Fibroblast of peridontal ligament (primary cell): ENCODE measurements around the gene HTRA2.

Source experiments
- DNase-seq: peaks from one replicate; pipeline ENCODE4 v3.0.0-alpha.2; 2010; ENCODE audit errors: extremely low read depth

HTRA2 gene

DNA sequence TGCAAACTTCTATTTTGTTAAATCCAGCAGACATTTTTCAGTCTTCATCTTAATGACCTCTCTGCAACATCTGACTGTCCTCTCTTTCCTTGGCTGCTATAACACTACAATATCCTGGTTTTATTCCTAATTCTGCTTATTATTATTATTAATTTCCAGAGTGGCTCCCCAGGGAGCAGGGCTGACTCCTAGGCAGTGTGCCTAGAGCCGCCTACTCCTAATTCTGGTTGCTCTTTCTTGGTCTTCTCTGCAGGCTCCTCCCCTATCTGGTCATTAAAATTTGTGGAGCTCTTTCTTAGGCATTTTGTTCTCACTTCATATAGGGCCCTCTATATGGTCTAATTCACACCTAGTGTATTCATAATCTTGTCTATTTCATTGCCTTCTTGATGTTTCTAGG lies 13.2 kb downstream of the HTRA2 start:
- no peak for DNase-seq

DNA sequence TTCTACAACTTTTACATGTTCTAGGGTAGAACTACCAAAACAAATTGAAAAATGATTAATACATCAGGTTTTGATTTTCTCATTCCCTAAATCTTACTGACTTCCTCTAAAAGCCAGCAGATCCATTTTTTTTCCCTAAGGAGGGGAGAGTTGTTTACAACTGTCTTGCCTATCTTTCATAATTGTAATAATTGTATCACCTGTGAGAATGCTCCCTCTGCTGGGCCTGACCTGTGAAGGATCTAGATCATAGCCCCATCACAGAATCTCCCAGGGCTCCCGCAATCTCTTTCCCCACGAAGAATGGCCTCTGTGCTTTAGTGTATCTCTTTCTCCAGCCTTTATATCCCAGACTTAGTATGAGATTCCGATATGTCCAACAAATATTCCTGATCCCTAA lies 14.9 kb downstream of the HTRA2 start:
- DNase-seq = no peak

DNA sequence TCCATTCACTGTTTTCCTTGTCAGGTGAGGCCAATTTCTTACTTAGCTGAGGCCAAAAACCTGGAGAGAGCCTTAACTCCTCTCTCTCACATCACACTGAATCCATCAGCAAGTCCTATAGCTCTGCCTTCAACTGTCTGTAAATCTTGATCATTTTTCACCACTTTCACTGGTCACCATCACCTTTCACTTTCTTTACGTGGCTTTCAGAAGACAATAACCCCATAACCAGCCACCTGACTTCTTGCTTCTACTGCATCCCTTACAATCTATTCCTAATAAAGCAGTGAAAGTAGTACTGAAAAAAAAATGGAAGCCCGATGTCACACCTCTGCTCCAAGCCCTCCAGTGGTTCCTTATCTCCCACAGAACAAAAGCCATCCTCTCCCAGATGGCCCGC lies 16.3 kb downstream of the HTRA2 start:
- no peak for DNase-seq

DNA sequence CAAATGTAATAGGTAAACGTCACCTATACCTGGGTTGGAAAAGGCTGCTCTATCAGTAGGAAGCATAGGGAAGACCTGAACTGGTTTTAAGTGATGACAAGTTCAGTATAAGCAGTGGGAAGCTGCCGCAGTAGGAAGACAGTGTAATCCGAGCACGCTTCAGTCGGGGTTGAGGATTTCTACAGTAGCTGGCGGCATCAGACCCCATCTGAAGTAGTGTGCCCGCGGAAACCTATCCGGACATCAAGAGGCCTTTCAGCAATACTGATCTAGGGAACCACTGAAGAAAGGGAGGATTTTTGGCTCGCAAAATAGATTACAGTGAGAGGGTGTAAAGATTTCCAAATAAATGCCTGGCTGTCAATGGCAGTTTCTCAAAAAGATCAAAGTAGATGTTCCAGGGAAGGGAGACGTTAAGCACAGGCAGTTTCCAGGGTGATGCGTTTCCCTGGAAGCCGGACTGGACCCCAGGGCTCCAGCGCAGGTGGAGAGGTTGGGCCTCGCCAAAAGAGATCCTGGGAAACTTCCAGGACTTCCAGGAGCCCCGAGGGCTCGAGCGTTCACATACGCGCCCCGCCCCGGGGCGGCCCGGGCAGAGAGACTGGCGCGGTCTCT lies 18.7 kb downstream of the HTRA2 start:
- peak; percentile 25 for DNase-seq

DNA sequence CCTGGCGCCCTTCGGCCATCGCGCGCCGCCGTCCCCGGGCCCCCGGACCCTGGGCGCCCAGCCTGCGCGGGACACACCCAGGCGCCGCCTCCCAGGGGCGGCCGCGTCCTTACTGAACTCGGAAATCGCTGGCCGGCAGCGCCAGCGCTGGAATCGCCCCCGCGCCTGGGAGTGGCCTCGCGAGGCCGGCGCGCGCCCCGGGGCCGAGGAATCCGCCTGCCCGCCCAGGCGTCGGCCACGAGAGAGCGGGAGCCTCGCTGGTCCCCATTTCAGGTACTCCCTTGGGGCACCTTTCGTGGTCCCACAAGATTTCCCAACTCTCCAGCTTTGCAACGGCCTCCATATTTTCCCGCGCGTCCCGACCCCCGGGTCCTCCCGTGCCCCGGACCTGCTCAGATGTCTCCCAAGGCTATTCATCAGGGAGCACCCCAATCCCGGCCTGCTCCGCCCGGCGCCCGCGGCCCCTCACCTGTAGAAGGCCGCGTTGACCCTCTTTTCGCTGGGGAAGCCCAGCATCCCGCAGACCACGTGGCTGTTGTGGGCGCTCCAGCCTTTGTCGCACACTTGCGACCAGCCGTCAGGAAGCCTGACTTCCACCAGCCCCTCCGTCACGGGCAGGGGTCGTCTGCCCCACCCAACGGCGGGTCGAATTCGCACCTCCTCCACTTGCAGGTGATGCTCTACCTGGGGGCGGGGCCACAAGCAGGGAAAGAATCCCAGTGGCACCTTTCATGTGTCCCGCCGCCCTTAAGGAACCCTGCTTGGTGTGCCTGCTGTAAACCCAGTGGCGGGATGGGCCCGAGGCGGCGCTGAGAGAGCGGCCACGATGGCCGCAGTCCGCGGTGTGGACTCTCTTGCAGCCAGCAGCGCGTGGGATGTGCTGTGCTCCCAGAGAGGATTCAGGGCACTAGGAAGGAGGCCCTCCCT lies 19.4 kb downstream of the HTRA2 start:
- no peak for DNase-seq

DNA sequence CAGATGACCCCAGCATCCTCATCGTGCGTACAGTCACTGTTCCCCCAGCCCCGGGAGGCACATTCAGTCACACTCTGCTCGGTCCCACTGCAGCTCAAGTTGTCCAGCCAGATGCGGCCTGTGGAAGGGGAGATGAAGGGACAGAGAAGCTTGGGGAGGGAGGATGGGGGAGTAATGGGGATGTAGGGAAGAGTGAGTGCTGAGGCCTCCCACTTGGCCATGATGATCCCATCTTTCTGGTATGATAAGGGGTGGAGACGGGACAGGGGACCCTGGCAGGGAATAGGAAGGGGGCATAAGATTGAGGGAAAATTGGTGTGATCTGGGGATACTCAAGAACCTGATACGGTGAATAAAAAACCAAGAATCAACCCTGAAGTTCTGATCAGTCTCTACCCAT lies 20.5 kb downstream of the HTRA2 start:
- DNase-seq = no peak

DNA sequence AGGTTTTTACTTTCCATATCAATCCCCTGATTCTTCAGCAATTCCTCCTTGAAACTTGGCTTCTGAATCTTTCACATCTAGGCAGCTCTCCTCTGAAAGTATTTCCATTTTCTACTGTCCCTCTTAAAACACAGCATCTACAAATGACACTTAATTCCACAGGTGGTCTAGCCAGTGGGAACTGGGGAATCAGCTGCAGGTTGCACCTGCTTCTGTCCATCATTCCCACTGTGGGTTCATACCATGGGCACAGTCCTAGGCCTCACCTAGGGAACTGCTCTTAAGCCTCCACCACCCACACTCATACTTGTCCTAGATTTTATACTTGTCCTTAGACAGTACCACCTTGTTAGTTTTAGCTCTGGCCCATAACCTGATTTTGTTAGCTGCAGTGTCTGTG lies 21.8 kb downstream of the HTRA2 start:
- DNase-seq = no peak

DNA sequence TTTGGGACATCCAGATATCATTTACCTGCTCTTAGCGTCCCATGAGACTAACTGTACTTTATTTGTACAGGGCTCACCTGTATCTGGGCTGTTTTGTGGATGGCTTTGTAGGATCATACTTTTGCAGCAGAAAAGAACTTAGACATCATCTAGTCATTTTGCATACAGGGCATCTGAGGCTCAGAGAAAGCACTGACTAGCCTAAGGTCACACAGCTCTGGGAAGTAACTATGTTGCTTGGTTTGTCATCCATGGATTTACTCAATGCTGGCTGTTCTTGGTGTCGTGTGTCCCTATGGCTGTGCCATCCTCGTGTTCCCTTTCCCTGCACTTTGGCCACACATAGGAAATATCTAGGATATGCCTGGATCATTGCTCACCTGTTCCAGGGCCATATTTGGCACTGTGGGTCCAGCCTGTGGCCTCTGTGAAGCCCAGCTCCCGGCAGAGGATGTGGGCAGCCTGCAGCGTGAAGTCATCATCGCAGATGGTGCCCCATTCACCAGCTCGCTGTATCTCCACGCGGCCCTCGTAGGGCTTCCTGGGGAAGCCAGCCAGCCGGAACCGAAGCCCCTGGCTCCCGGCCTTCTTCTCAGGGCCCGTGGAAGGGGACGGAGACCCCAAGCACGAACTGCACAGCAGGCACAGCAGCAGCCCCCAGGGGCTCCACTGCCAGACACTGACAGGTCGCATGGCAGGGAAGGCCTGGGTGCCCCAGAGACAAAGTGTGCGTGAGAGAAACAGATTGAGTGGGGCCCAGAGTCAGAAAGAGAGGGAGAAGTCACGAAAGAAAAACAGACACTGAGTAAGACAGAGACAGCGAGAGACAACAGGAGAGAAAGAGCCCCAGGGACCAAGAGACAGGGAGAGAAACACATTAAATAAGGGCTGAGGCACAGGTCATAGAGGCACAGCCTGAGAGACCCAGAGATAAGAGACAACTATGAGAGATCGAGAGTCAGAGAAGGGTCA lies 22.5 kb downstream of the HTRA2 start:
- no peak for DNase-seq

DNA sequence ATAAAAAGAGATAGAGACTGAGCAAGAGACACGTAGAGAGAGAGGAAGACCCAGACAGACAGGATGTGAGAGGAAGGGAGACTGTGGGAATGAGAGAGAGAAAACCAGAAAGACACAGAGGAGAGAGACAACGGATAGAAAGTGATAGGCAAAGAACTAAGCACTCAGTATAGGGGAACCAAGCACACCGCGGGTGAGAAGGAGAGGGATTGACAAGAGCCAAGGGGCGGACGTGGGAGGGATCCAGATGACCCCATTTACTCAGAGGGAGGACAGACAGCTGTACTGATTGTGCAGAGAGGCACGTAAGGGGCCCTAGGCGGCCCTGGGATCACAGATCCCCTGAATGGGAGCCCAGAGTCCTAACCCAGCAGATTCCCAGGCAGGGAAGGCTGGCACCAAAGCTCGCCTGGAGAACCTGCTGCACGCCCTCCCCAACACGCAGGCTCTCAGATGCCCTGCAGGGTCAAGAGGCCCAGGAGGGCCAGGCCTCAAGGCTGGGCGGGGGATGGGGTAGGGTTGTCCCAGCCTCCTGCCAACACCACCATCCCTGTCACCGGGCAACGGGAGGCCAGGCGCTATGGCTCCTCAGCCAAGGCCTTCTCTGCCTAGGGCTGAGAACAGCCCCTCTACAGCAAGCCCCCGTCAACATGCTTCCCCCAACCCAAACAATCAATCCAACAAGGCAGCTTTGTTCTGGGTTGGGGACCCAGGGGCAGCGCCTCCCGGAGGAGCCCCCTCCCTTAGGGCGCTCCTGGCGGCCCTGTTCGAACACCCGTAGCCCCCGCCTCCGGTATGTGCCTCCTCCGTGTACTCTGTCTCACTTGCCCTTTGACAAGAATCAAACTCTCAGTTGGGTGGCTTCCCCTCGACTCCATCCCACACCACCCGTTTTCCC lies 23.4 kb downstream of the HTRA2 start:
- DNase-seq = peak; percentile 31

DNA sequence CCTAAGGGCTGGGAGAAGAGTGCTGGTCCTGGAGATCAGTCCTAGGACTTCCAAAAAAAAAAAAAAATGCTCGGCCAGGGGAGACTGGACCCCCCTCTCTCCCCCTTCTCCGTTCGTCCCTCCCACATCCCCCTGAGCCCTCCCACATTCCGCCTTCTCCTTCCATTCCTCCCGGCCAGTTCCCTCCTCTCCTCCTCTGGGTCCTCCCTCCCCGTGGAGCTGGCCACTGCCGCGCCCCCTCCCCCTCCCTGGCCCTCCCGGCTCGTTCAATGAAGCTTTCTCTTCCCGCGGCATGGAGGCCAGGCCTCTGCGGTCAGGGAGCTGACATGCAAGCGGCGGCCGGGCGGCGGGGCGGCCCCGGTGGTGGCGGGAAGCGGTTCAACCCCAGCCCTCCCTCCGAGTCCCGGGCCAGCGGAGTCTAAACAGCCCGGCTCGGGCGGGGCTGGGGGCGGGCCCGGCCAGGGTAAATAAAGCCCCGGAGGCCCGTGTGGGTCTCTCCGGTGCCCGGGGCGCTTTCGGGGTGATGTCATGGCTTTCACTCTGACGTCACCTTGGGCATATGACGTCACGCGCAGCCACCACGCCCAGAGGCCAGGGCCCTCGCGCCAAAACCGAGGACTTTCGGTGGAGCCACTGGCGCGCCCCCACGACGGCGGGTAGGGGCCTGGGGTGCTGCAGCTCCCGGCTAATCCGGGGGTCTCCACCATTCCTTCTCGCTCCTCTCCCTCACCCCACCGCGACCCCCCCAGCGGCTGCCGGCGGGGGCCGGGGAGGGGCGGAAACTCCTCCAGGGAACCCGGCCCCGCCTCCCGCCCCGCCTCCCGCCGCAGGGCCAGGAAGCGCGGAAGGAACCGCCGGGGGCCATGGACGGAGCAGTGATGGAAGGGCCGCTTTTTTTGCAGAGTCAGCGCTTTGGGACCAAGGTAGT lies 24.4 kb downstream of the HTRA2 start, which contains the start of the genes DOK1 and LOXL3:
TSS of gene DOK1 (plus strand) at position 829 of the 928 bp plus-strand sequence. CDS start at position 864, 35 bp downstream.
TSS of gene LOXL3 (minus strand) at position 51 of the 928 bp plus-strand sequence. CDS start 1,308 bp downstream, outside the sequence.
- peak; percentile 93 for DNase-seq

DNA sequence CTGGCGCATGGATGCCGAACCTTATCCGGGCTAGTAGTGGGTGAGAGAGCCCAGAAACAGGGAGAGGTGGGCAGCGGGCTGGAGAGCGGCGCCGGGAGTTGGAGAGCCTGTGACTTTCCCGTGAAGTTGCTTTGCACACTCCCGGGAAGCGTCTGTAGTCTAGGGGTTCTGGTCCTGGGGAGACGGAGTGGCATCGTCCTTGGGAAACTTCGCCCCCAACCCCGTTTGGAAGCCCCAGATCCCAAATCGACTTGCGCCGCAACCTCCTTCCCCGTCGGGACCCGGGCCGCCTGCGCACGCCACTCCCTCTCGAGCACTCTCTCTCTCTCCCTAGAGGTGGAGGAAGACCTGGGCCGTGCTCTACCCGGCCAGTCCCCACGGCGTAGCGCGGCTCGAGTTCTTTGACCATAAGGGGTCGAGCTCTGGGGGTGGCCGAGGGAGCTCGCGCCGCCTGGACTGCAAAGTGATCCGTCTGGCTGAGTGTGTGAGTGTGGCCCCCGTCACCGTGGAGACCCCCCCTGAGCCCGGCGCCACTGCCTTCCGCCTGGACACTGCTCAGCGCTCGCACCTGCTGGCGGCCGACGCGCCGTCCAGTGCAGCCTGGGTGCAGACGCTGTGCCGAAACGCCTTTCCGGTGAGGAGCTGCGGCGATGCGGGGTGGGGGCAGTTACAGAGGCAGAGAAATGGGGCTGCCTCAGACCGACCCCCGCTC lies 25.2 kb downstream of the HTRA2 start:
- DNase-seq = no peak

DNA sequence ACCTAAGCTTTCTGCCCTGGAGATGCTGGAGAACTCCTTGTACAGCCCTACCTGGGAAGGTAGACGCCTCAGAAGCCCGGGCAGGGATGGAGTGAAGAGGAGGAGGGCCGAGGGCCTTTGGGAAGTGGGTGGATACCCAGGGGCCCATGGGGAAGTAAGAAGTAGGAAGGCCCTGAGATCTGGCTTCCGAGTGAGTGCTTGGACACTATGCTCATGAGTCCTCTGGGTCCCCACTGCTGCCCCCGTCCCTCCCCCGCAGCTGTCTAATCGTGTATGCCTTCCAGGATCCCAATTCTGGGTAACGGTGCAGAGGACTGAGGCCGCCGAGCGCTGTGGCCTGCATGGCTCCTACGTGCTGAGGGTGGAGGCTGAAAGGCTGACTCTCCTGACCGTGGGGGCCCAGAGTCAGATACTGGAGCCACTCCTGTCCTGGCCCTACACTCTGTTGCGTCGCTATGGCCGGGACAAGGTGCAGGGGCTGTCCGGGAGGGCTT lies 25.9 kb downstream of the HTRA2 start:
- no peak for DNase-seq

DNA sequence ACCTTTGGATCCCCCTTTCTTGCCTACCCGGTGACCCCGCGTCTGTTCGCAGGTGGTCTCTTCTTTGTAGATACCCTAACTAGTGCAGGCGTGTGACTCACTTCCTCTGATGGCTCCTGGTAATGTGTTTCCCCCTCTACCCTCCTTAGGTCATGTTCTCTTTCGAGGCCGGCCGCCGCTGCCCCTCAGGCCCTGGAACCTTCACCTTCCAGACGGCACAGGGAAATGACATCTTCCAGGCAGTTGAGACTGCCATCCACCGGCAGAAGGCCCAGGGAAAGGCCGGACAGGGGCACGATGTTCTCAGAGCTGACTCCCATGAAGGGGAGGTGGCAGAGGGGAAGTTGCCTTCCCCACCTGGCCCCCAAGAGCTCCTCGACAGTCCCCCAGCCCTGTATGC lies 26.4 kb downstream of the HTRA2 start:
- no peak for DNase-seq

DNA sequence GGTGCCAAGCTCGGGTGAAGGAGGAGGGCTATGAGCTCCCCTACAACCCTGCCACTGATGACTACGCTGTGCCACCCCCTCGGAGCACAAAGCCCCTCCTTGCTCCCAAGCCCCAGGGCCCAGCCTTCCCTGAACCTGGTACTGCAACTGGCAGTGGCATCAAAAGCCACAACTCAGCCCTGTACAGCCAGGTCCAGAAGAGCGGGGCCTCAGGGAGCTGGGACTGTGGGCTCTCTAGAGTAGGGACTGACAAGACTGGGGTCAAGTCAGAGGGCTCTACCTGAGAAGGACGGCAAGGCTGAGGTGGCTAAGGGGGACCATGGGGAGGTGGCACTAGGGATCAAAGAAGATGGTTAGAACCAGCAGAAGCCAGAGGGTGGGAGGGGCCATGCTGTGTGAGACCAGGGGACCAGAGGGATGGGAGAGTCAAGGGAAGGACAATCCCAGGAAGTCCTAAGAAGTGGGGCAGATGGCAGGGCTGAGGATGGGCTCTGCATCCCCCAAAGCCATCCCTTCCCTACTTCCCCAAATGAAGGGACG lies 27.2 kb downstream of the HTRA2 start:
- DNase-seq = no peak

DNA sequence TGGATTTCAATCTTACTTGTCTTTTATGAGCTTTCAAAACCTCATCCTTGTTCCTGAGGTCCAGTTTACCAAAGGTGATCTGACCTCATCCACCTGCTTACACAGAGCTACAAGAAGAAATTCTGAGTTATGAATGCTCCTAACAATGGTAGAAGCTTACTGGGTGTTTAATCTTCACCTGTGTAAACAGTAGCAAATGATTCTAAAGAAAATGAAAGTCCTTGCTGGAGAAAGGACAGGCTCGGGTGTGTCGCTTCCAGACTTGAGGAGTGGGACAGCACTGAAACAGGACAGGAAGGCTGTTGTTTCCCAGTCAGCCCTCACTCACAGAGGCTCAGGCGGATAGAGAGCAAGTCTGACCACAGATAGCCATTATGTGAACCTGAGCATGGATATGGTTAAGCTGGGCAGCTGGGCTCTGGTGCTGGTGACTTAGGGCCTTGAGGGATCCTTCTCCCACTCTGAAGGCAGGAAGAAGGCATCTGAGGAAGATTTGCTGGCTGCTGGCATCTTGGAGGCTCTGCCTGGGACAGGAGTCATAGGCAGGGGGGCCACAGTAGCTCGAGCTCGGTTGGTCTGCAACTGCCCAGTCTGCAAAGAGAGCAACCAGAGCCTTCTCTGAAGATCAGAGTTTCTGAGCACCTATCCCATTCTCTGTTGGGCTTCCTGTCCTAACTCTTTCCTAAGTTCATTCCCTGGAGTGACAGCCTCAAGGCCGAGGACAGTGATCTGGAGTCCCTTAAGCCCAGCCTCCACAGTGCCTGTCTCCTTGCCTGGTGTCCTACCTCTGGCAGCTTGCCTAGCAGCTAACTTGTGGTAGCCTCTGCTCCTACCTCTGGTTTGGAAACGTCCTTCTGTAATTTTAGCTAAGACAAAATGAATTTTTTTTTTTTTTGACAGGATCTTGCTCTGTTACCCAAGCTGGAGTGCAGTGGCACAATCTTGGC lies 28.8 kb downstream of the HTRA2 start:
- no peak for DNase-seq

DNA sequence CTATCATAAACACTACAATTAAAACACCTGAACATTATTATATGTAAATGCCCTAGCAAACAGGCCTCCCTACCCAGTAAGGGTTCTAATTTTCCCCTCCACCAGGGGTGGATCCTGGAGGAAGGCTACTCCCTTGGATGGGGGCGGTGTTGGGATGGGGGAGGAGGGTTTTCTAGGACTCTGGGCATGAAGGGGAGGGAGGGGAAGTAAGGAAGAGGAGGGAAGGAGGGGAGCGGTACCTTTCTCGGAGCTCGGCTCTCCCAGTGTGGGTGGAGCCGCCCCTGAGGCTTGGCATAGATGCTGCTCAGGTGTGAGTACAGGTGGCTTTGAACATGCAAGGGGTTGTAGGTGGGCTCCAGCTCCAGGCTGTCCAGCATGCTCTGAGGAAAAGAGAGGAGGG lies 30.2 kb downstream of the HTRA2 start:
- no peak for DNase-seq

DNA sequence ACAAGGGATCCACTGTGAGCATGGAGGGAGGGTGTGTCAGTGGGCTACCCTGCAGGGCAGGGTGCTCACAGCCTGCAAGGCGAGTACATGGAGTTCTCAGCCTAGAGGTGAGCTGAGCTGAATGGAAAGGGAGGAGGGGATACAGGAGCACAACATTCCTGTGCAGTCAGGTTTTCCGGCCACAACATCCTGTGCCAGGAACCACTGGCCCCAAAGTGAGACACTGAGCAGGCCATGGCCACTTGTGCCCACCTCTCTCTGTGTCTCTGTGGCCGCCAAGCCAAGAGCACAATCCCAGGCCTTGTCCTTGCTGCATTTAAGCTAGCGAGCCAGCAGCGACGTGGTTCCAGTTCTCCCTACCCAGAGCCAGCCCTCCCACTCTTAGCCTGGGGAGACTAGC lies 30.9 kb downstream of the HTRA2 start:
- DNase-seq = no peak
